Globus pallidus (tissue), 1 donor: ENCODE measurements around the gene OSBP2.

ENCODE experiments used
- DNase-seq: peaks from one replicate; pipeline ENCODE4 v3.0.0-alpha.2; 2015; ENCODE audit warnings: low spot score

Gene OSBP2

DNA sequence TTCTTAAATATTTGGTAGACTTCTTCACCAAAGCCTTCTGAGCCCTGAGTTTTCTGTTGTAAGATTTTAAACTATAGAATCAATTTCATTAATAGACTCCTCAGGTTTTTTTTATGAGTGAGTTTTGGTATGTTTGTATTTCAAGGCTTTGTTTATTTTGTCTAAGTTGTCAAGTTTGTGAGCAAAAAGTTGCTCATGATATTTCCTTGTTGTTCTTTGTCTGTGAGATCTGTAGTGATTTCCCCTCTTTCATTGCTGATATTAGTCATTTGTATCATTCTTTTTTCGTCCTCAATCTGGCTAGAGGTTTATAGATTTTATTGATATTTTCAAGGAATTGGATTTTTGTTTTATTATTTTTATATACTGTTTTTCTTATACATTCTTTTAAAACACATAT, 152.9 kb downstream of the OSBP2 start:
- DNase-seq = no peak

DNA sequence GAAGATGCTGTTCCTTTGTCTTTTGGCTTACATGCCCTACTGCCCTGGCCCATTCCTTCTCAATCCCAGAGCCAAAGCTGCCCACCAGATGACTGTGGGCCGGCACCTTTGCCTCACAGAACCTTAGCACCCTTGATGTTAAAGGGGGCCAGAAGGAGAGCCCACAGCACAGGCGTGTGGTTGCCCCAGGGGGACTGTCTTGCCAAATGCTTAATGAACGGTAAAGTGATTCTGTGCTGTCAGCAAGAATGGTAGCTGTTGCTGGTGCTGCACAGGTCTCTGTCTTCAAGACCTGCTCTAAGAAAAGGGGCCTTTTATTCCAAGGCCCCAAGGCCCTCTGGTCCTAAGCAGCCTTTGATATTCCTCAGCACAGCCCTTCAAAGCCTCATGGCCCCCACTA, 160.6 kb downstream of the OSBP2 start:
- DNase-seq = no peak

DNA sequence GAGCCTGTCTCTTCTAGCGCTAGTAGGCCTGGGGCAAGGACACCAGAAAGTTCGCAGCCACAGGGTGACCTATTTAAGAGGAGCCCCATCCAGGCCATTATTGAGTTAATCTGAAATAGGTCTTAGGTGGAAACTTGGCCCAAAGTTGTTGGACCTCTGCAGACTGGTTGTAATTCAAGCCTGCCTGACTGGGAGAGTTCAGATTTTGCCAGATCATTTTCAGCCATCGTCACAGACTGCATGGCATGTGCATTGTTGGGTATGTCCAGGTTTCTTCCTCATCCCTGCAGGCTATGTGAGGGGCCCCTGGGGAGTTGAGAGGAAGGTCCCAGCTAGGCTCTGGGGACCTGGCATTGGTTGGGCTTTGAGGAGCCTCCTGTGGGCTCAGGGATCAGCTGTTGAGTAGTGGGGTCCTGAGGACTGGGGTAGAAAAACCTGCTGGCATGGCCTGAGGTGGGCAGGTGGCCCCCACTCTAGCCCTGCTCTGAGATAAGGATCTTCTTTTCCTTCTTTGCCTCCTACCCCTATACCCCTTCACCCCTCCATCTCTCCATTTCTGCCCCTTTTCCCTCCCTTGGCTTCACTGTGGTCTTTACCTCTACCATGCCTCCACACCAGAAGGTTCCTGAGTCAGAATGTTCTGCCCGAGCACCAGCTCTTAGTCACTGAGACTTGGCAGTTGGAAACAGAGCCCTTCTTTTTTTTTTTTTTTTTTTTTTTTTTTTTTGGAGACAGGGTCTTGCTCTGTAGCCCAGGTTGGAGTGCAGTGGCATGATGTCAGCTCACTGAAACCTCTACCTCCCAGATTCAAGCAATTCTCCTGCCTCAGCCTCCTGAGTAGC, 161.2 kb downstream of the OSBP2 start:
- DNase-seq = no peak

DNA sequence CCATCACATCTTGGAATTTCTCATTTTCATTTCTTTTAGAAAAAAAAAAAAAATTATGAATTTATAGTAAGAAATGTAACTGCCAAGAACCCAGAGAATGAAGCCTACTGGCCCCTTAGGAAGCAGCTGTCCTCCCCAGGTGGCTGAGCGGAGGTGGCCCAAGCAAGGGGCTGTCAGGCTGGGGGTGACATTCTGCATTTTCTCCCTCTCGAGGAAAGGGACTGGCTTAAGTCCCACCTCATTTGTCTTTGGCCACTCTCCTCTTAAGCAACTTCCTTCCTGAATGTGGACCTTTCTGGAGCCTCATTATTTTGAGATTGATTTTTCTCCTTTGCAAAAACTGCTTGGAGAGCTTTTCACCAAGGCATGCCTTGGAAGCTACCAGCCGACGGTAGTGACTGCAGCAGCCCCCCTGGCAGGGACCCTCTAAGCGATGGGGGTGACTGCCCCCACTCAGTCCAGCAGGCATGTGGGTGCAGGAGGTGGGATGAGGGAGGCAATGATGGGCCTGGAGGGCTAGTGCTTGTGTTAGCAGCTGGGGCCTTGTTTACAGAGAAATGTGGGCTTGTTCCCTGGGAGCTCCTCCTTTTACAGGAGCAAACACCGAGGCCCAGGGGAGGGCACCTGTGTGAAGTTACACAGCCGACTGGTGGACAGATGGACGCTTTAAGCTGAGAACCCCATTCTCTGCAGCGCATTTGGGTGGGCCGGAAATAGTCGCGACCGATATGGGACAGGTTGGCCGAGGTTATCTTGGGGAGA, 162.2 kb downstream of the OSBP2 start:
- no peak for DNase-seq

DNA sequence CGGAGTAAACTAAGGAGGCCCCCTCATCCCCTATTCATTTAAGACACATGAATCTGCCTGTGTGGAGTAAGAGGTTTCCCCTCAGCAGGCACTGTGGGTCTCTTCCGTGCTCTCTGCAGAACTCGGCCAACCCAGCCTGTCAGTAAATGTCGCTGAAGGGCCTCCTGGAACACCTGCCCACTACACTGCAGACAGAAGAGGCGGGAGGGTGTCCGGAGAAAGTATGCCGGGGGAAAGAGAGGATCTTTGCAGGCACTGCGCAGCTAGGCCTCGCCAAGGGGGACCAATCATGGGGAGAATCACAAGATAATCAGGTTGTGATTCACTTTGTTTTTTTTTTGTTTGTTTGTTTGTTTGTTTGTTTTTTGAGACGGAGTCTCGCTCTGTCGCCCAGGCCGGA, 163.1 kb downstream of the OSBP2 start:
- no peak for DNase-seq

DNA sequence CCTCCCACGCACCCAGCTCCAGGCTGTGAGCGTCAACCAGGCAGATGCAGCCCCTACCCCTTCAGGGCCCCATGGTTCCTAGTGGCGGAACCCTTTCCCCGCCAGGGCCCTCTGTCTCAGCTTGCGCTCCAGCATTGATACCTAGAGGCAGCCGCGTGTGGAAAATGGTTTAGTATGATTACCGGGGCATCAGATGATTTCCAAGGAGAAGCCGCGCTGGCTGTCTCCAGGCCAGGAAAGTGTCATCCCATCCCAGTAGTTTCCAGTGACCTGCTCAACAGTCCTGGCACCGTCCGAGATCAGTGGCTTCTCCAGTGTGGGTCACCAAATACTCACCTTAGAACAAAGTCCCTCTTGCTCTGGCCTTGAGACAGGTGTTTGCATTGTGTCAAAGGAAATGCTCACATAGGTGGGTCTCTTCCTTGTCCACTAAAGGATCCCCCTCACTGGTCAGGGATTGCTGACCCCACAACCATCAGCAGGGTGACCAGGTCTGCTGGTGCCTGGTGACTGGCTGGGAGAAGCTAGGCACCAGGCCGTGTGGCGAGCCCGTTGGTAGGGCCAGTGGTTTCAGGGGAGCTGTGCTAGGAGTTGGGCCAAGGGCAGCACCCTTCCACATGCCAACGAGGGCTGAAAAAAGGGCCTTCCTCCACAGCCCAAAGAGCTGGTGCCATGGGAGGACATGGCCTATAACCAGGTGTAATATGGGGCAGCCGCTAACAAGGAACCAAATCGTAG, 164.5 kb downstream of the OSBP2 start:
- no peak for DNase-seq

DNA sequence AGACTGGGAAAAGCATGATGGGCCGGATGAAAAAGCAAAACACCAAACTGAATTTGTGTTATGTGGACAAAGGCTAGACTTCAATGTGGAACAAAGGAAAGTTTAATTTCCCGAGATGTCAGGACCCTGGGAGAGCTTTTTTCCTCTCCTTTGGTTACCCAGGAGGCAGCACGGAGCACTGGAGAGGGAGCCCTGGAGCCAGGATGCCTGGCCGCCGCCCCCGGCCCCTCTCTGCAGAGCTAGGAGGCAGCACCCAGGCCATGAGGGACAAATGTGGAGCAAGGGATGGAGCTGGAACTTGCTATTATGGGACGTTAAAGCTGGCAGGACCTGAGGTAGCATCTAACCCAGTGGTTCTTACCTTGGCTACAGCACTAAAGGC, 165.0 kb downstream of the OSBP2 start:
- no peak for DNase-seq

DNA sequence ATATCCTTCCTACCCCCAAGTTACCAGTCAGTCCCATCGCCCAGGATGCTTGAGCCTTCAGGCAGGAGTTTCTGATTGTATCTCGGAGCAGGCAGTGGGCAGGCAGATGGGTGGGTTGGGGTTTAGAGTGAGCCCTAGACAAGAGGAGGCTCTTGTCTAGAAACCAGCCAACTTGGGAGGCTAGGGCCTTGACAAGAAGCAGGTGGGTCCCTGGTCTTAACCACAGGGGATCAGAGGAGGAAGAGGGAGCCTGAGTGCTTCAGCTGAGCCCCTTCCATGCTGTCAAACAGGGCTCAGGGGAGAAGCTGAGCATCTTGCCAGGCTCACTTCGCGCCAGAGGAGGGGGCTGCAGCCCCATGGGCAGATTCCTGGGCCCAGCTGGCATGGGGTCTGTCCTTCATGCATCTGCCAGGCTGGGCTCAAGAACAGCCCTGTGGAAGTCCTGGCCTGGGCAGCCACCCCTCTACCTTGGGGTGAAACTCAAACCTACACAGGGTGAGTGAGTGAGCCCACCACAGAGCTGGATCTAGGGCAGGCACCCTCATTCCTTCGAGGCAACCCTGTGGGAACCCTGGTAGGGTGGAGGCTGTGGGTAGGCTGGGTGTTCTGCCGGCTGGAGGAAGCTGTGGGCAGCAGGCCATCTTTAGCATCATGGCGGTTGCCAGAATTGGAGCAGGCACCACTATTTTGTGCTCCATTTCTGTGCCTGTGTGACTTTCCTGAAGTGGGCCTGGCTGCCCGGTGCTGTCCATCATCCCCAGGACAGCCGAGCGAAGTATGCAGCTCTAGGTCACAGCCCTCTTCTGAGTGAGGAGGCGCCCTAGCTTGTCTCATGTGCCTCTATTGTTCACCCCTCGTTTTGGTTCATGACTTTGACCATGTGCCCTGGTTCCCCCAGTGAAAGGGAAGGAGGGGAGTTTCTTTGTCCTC, 165.8 kb downstream of the OSBP2 start:
- no peak for DNase-seq

DNA sequence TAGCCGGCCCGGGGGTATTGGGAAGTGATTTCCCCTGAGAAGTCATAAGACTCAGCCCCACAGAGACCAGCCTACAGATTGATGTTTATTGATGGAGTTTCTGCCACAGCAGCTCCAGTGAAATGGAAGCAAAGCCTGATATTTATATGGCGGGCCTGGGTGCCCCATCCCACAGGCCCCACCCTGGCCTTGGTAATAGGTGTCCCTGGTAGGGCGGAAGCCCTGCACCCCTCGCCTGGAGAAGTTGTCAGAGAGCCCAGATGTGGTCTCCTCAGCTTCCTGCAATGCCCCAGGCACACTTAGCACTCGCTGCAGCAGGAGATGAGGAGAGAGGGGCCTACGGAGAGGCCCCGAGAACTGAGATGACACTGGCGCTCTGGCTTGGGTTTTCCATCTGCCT, 166.5 kb downstream of the OSBP2 start:
- DNase-seq = no peak

DNA sequence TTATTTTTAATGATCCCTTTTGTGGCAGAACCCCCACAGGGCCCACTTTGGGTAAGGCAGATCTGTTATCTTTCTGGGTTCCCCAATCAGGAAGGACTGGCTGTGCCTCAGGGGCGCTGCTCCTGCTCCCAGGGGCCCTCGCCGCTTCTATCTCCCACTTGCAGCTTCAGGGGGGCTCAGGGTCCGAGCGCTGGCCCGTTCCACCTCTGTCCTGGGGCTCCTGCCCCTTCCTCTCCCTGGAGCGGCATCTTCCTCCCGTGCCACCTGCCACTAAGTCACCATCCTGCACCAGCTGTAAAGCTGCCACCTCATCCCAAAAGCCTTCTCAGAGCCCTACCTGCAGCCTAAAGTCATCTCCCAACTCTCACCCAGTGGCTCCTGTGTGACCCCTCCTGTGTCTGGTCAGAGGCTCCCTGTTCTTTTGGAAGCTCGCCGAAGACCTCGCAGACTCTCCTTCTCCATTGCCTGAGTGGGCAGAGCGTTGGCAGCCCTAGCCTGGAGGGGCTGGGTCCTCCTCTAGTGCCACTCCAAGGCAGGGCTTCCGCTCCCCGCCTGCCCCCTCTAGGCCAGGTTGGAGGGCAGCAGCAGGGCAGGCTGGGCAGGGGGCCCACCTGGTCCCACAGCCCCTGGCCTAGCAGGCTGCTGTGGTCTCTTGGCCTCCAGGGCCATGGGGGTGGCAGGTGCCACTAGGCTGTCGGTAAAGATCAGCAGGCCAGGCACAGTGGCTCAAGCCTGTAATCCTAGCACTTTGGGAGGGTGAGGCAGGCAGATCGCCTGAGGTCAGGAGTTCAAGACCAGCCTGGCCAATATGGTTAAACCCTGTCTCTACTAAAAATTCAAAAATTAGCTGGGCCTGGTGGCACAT, 167.2 kb downstream of the OSBP2 start:
- DNase-seq = no peak

DNA sequence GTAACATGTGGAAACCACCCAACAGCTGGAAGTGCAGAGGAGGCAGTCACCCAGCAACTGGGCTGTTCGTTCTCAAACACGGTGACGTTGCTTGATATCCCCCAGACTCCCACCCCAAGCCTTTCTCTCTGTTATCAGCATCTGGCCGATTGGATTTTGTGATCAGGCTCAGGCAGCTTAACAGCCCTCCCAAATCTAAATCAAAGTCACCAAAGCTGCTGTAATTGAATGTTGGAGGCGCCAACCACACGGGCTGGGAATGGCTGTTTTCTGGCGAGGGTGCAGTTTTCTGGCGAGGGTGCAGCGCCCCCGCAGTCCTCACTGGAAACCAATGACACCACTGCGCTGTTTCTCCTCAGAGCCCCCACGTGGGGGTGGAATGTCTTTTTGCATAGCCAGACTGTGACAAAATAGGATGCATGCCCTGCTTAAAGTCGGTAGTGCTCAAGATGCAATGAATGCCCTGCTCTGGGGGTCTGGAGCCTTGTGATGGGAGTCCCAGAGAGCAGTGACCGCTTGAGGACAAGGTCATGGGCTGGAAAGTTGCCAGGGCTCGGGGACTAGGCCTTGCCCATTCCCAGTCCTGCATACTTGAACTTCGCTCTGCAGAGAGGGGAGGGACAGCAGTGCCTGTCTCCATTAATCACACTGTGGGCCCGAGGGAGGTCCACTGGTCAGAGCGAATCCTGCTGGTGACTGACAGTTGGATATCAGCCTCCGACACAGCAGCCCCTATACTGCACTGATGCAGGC, 168.6 kb downstream of the OSBP2 start:
- no peak for DNase-seq

DNA sequence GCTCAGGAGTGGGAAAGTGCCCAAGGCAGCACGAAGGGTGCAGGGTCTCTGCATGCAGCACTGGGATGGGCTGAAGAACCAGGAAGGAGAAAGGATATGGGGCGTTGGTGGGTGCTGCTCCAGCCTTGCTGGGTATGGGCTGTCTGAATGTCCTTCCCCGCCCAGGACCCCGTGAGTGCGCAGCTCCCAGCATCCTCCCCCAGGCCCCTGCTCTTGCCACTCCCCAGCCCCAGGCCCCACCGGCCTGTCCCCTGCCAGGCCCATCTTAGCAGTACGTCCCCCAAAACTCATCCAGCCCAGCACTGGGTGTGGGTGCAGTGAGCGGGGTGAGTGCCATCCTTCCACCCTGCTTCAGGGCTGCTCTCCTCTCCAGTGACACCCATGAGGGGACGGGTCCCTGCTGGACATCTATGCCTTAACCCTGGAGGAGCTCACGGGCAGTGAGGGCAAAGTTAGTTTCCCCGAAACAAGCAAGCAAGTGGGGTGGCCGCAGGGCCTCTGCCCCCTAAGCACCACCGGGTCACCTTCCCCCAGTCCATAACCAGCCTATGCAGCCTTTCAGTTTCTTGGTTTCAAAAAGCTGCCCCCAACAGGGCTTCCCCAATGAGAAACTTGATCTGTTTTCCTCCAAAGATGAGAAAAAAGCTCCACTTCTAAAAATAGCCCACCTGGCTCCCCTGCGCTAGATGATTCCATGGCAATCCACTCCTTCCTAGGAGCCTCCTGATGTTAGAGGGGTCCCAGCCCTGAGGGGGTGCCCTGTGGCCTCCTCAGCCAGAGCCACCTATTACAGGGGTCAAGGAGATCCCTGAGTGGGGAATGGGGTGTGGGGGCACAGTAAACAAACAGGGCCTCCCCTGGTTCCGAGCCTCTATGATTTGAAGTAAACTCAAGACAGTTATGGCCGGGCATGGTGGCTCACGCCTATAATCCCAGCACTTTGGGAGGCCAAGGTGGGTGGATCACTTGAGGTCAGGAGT, 170.1 kb downstream of the OSBP2 start:
- no peak for DNase-seq

DNA sequence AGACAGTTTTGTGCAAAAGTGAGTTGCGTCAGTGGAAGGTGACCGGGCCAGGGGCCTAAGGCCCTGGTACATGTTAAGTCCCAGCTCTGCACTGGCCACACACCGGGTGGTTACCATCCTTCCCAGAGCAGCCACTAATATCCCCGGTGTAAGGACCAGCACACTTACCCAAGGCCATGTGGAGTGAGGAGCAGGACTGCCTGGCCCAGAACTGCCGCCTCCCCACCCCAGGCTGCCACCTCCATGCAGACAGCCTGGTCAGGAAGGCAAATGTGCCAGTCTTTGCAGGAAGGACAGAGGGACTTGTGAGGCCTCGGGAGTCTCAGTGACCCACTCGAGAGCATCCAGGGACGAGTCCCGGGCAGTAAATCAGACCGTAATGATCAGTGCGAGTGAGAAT, 171.0 kb downstream of the OSBP2 start:
- DNase-seq = no peak

DNA sequence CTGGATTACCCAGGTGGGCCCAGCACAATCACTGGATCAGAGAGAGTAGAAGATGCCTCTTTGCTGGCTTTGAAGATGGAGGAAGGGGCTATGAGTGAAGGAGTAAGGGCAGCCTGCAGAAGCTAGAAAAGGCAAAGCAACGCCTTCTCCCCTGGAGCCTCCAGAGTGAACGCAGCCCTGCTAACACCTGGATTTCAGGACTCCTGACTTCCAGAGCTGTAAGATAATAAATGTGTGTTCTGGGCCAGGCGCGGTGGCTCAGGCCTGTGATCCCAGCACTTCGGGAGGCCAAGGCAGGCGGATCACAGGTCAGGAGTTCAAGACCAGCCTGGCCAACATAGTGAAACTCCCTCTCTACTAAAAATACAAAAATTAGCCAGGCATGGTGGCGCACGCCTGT, 171.5 kb downstream of the OSBP2 start:
- no peak for DNase-seq

DNA sequence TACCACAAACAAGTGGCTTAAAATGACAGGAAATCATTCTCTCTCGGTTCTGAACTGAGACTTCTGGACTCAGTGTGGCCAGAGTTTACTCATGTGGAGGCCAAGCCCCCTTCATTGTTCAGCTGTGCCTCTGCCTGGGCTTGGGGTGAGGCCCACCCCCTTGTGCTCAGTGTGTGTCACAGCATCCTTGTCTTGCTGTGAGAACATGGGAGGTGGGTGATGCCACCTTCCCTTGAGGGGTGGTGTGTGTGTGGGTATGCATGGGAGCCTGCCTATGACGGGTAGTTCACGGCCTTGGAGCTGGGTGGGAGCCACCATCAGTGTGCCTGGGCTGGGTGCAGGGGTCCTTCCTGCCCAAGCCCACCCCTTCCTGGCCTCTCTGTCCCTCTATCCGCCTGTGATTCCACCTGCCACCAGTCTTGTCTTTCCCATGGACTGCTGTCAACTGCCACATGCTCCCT, 172.2 kb downstream of the OSBP2 start:
- no peak for DNase-seq

DNA sequence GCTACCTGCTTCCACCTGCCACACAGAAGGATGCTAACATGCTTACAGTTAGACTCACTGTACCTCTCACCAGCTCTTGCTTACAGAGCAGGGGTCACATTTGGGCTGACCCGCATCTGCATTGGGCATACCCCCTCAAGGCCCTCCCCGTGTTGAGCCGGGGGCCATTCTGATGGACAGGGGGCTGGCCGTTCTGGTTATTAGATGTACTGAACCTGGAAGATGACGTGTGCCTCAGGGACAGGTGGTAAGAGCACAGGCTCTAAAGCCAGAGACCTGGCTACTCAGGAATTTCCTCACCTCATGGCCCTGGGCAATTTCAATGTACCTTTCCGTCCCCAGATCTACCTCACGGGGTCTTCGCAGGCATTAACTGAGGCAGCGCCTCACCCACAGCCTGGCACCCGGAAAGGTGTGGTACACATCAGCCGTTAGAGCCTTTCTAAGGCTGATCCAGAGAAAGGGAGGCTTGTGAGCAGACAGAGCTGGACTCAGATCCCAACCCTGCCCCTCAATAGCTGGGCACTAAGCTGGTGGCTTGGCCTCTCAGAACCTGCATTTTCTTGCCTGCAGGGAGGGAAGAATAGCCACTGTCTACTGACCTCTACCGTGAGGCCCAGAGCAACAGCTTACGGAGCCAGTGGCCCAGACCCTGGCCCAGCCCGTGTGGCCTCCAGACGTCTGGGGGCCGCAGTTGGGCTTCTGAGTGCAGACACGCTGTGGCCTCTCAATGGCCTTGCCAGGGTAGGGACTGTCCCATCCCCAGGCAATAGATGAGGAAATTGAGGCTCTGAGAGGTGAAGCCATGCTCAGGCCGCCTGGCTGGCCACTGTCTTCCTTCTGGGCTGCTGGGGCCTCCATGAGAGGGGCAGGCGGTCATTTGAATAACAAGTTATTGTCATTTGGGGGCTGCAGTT, 173.3 kb downstream of the OSBP2 start:
- no peak for DNase-seq

DNA sequence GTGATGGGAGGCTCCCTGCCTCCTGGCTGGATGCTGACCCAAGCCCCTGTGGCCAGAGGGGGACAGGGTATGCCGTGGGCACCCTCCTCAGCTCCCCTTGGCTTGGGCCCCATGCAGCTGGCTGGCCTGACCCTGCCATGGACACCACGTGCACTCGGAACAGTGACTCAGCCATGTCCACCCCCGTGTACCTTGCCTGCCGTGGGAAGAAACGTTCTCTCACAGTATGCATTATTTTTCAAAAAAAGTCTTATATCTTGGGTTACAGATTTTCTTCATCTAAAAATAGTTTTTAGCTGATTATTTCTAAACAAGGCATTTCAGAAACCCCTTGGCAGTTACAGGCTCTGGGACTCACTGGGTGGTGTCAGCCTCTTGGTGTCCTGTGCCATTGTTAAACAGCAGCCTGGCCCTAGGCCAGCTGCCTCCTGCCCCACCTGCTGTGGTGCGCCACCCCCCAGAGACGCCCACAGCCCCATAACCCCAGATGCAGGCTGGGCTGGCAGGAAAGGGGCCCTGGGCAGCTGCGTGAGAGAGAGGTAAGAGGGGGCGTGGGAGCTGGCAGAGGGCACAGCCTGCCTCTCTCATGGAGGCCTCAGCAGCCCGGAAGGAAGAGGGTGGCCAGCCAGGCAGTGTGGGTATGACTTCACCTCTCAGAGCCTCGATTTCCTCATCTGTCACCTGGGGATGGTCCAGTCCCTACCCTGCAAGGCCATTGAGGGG, 174.2 kb downstream of the OSBP2 start:
- DNase-seq = no peak
